C1 segment of cervical spinal cord (tissue), 14 donors: Measurements from ENCODE around the gene SPI1.

ENCODE experiments used
- DNase-seq, 14 donors: peaks; one replicate each; lab custom pipeline; 2025; lab: John Stamatoyannopoulos, UW

The SPI1 gene

DNA sequence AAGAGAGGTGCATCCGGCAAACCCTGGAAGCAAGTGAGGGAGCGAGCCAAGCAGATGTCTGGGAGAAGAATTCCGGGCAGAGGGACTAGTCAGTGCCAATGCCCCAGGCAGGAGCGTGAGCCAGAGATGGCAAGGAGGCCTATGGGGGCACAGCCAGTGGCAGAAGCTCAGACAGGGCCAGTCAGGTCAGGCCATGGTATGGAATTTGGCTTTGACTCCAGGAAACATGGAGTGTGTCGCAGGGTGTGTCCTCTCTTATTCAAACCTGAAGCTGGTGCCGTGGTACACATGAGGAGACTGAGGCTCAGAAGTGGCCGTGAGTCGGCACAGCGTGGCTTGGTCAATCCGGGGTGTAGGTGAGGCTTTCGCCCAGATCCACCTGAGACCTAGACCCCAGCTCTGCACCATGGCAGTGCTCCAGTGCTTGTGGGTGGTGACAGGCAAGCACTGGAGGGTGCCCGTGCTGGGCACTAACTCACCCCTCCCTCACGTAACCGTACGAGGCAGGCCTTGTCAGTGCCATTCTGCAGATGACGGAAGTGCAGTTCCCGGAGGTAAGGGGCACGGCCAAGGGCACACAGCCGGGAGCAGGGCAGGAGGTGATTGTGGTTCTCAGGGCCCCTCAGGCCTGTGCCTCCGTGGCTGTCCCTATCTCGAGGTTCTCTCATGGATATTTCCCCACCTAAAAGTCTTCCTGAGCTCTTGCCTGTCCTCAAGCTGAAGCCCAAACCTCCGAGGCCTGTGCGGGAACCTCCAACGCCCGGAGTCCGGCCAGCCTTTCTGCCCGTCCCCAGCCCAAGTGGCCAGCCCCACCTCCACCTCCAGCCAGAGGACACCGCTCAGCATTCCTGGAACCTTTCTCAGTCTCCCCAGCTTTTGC lies 10.6 kb upstream of the SPI1 start:
- no peak for DNase-seq

DNA sequence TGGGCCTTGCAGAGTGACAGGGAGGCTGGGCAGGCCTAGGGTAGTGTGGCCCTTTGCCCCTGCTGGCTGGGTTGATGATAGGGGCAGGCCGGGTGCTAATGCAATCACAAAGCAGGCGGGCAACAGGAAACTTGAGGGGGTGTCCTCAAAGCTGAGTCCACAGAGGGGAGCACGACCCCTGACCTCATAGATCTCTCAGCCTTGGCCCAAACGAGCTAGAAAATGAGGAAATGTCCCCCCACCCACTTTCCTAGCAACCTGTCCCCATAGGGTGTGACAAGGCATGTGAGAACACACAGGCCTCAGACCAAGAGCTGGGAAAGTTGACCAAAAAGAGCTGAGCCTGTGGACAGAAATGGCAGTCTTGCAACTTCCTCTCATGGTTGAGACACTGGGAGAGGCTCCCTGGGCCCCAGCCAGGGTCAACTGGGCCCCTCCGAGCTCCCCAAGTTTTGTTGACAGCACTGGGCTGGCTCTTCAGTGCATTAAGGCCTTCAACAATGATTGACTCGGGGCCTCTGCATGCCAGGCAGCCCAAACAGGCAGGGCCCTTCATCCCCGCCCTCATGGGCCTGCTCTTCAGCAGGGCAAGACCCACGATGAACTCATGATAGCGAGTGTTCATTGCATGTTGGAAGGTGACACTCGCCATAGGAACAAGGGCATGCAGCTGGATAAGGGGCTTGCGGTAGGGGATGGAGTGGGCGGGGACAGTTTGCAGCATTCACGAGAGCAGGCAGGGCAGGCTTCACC lies 9.8 kb upstream of the SPI1 start:
- no peak for DNase-seq

DNA sequence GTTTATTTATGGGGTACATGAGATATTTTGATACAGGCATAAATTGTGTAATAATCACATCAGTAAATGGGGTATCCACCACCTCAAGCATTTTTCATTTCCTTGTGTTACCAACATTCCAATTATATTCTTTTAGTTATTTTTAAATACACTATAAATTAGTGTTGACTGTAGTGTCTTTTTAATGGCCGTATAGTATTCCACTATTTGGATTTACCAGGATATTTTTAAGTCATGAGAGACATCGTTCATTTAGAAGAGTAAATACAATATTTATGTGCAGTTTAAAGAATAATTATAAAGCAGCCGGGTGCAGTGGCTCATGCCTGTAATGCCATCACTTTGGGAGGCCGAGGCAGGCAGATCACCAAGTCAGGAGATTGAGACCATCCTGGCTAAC lies 6.2 kb upstream of the SPI1 start:
- DNase-seq = no peak

DNA sequence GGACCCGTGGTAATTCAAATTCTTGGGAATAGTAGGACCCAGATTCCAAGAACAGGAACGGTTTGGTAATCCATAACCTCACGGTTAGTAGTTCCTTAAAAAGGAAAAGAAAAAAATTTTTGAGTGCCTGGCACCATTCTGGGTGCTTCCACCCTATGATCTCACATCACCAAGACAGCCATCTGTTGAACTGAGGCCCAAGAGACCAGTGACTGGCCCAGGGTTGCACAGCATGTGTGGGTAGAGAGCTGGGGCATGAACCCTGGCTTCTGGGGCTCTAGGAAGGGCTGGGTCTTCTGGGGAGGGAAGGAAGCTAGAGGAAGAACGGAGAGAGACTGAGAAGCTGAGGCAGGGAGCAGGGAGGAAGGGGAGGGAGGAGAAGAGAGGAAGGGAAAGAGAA lies 4.7 kb upstream of the SPI1 start:
- no peak for DNase-seq

DNA sequence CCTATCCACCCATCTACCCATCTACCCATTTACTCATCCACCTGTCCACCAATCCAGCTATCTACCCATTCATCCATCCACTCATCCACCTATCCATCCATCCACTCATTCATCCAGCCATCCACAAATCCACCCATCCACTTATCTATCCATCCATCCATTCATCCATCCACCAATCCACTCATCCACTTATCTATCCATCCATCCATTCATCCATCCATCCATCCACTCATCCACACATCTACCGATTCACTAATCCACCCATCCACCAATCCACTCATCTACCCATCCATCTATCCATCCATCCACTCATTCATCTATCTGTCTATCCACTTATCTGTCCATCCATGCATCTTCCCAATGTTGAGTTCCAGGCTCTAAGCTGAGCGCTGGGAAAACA lies 1.7 kb upstream of the SPI1 start:
- no peak for DNase-seq

DNA sequence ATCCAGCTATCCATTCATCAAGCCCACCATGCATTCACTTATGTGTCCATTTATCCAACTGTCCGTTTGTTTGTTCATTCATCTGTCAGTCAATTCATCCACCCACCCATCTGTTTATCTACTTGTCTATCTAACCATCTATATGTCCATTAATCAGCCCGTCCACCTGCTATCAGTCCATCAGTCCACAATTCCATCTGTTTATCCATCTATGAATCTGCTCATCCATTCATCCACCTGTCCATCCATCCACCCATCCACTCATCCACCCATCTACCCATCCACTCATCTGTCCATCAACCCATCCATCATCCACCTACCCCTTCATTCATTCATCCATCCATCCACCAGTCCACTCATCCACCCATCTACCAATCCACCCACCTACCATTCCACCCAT lies 970 bp upstream of the SPI1 start:
- no peak for DNase-seq

DNA sequence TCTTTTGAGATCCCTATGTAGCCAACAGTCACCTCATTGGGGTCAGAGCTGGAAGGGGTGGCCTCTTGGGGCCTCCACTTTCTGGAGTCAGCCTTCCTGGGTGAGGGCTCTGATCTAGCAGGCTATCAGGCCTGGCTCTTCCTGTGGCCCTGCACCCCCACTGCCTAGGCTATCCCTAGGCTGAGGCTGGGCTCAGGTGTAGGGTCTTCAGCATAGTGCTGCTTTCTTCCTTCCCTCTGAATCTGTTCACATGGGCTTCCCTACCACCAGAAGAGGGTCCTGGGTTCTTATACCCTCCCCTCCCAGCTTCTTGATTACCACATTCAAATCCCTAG lies 456 bp upstream of the SPI1 start:
- no peak for DNase-seq

DNA sequence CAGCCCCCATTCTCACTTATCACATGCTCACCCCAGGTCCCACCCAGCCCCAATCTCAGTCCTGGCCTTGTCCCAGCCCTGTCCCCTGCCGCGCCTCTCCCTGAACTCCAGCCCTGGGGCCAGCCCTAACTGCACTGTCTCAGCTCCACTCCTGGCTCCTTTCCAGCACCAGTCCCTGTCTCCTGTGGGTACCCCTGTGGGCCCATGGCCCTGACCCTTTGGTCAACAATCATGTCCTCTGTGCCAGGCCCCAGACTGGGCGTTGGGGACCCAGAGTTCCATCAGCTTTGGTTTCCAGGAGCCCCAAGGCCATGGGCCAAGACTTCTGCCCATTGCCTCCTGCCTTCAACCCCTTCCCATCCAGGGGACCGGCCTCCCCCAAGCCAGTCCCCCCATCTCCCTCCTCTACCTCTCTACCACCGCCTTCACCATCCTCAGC lies 757 bp downstream of the SPI1 start:
- no peak for DNase-seq

DNA sequence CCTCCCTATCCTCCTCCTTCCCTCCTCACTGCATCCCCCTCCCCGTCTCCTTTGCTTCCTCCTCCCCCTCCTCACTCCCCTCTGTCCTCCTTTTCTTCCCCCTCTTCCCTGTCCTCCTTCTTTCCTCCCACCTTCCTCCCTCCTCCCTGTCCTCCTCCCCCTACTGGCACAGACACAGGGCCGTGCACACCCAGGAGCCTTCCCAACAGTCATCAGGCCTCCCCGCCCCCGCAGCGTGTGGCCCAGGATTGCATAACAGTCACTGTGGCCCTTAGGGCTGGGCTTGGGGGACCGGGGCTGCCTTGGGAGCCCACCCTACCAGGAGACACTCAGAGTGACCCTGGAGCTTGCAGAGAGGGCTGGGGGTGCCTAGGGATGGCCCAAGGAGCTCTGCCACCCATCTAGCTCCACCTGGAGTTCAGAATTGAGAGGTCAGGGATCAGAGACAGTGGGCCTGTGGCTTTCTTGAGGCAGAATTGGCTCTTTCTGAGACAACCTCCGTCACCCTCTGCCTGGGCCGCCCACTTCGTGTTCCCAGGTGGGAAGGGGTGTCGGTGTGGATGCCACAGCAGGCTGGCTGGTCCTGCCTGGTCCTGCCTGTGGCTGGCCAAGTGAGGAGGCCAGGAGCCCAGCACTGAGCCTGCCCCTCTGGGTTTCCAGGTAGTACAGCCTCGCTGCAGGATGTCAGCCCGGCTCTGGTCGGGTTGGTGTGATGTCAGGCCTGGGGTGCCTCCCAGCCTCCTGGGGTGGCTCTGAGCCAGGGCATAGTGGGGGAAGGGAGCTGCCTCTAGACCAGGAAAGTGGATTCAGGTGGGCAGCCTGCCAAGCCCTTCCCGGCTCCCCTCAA lies 1.6 kb downstream of the SPI1 start:
- DNase-seq = peak in 3 of 14 donors; percentile 23 to 43 (median 31)

DNA sequence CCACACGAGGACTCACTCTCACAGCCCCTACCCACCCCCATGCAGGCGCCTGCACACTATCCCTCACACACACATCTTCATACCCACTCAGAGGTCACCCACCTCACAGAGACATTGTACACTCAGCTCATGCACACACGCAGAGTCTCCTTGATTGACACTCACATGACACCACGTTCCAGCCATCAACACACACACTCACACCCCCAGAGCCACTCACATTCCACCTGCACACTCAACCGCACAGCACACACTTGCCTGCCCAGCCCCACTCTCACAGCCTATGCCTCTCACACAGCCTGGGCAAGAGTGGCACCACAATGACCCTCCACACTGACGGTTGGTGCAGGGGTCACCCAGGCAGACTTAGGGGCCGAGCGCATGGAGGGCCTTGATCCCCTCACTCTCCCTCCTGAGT lies 2.2 kb downstream of the SPI1 start:
- no peak for DNase-seq

DNA sequence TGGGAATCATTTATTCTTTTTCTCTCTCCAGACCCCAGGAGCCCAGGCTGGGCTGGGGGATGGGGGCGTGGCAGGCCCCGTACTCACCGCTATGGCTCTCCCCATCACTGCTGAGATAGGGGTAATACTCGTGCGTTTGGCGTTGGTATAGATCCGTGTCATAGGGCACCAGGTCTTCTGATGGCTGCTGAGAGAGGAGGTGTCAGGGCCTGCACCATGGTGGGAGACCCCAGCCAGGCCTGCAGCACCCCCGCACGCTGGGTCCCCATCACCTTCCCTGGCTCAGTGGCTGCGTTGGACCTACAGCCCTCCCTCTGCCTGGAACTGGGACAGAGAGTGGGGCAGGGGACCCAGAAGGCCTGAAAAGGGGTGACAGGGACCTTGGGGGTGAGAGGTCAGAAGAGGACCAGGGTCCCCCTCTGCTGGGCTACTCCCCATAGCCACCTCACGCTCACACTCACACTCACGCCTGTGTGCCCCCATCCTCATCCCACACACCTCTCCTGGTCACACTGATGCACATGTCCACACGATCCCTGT lies 2.7 kb downstream of the SPI1 start:
- no peak for DNase-seq

DNA sequence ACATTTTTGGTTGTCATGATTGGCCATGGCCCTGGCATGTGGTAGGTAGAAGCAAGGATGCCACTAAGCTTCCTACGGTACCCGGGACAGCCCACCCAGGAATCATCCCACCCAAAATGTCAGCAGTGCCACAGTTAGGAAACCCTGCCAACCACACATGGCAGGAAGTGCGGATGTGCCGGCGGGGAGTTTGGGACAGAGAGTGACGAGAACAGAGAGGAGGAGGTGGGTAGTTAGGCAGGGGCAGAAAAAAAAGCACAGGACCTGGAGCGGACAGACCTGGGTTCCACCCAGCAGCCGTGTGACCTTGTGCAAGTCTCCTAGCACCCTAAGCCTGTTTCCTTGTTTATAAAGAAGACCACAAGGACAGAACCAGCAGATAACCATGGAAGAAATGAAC lies 3.3 kb downstream of the SPI1 start:
- no peak for DNase-seq

DNA sequence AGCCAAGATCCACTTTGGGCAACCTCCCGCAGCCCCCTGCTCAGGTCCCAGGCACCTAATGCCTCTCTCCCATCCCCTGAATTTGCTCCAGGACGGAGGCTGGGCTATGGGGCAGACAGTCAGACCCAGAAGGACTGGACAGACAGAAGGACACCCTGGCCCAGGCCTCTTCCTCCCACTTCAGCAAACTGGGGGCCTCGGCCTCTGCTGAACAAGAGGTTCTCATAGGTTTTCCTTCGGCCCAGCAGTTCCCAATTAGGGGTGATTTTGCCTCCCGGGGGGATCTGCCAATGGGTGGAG lies 3.7 kb downstream of the SPI1 start:
- DNase-seq = no peak

DNA sequence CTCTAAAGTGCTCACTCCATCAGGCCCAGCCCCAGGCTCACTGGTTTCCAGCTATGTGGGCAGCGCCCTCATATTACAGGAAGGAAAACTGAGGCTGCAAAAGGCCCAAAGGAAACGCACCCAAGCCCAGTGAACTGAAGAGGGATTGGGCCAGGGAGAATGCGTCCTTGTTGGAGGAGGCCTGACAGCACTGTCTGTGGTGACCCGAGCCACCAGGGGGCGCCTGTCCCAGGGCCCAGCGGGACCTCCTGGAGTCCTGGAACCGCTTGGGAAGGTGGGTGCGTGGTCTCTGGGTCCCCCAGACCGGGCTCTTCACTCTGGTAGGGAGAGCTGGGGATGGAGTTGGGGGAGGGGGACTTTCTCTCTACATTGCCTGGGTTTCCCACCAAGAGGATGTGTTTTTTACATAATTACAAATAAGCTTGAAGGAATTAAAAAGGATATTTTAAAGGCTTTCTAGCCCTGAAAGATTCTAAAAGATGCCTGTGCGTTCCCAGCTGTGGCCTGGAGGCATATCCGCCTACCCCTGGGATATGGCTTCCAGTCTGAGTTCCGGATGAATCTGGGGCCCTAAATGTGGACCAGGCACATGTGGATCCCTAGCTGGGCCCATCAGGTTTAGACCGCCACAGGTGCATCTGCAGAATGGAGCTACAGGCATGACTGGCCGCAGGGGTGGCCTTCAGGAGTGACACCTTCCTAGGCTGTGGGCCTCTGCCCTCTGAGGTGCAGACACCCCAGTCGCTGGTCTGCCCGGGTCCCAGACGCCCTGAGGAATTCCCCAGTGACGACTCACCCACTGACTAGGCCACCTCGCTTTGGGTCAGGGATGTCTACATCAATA lies 4.2 kb downstream of the SPI1 start:
- DNase-seq = peak in 12 of 14 donors; percentile 20 to 83 (median 44)

DNA sequence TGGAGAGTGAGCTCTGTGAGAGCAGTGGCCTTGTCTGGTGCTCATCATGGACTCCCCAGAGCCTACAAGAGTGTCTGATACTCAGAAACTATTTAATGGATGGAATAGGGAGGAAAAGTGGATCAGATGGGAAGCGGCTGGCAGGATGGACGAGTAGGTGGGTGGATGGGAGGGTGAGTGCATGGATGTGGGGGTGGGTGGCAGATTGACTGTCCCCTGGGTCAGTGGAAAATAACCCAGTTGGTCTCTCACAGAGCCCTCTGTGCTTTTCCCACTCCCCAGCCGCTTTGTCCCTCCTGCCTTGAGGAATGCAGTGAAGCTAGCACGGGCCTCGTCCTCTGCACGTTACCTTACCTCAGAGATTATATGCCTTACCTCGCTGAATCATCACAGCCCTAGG lies 5.9 kb downstream of the SPI1 start:
- DNase-seq = no peak

DNA sequence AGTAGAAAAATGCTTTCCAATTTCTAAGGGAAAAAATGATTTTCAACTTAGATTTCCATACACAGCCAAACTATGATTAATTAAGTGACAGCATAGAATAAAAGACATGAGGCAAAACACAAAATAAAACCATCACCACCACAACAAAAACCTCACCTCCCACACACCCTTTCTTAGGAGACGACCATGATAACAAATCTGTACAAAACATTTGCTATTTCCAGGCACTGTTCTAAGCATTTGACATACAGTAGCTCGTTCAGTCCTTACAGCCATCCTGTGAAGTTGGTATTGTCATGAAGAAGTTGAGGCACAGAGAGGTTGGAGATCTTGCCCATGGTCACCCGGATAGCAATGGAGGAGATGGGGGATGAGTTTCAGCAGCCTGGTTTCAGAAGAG lies 8.7 kb downstream of the SPI1 start:
- no peak for DNase-seq

DNA sequence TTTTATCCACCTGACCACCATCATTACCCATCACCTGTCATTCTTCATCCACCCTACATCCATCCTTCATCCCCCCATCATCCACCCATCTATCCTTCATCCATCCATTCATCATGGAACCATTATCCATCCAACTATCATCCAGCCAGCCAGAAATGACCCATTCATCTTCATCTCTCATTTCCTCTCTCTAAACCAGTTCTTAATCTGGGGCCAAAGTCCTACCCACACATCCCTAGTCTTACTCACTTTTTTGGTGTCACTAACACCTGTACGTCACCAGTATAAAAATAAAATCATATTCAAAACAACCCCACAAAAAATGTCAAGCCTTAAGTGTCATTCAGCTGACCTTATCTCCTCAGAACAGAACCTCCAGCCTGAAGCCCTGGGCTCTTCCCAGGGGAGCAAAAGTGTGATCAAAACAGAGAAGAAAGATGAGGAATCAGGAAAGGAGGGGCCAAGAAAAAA lies 12.3 kb downstream of the SPI1 start:
- no peak for DNase-seq

DNA sequence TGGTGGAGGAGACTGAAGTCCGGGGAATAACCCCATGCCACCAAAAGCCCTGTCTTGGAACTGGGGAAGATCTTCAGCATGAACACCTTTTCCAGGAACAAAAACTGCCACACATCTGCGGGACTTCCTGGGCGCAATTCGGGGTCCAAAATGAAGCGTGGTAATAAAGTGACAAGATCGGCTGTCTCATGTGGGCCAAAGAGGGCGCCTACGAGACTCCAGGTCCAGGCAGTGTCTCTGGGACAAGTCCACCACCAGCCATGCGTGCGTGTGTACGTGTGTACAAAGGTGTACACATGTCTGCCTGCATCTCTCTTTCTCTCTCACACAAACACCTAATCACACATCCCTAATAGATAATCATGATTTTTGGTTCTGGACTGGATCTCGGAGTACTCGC lies 16.9 kb downstream of the SPI1 start:
- no peak for DNase-seq

DNA sequence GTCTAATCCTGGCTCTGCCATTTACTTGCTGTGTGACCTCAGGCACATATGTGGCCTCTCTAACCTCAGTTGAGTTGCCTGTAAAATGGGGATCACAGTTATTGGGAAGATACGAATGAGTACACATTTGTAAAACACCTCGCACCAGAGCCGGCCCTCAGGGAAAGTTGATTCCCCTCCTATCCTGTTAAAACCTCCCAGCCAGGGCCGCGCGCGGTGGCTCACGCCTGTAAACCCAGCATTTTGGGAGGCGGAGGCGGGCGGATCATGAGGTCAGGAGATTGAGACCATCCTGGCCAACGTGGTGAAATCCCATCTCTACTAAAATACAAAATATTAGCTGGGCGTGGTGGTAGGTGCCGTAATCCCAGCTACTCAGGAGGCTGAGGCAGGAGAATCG lies 18.0 kb downstream of the SPI1 start:
- no peak for DNase-seq

DNA sequence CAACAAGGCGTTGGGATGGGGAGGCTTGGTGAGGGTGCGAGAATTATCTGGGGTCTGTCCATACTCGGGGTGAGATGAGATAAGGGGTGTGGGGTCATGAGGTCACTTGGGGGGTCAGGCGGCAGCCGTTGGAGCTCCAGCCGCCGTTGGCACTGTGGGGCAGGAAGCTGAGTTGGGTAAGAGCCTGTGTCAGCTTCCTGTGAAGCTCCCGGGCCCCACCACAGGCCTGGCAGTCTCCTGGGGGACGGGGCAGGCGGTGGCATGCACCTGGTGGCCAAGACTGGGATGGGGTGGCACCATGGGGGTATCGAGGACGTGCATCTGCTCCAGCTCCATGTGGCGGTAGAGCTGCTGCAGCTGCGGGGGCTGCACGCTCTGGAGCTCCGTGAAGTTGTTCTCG lies 18.8 kb downstream of the SPI1 start:
- DNase-seq = no peak

DNA sequence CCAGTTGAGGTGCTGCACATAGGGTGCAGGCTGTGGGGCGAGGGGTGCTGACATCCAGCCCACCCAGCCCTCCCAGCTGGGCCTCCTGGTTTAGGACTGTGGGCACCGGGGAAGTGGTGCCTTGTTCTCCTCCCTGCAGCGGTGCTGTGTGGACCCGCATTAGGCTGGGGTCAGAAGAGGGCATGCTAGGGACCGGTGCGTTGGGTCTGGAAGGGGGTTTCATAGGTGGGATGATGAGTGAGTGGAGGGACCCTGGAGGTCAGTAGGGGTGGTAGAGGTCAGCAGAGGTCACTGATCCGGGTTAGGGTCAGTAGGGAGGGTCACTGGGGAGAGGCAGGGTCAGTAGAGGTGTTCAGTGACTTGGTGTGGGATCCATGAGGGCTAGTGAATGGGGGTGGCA lies 19.2 kb downstream of the SPI1 start:
- no peak for DNase-seq
